Fibroblast of skin of right quadriceps (primary cell): ENCODE data around the gene TOP1.

ENCODE experiments used
- DNase-seq: peaks from one replicate; pipeline ENCODE4 v3.0.0-alpha.2; 2013

TOP1 gene

DNA sequence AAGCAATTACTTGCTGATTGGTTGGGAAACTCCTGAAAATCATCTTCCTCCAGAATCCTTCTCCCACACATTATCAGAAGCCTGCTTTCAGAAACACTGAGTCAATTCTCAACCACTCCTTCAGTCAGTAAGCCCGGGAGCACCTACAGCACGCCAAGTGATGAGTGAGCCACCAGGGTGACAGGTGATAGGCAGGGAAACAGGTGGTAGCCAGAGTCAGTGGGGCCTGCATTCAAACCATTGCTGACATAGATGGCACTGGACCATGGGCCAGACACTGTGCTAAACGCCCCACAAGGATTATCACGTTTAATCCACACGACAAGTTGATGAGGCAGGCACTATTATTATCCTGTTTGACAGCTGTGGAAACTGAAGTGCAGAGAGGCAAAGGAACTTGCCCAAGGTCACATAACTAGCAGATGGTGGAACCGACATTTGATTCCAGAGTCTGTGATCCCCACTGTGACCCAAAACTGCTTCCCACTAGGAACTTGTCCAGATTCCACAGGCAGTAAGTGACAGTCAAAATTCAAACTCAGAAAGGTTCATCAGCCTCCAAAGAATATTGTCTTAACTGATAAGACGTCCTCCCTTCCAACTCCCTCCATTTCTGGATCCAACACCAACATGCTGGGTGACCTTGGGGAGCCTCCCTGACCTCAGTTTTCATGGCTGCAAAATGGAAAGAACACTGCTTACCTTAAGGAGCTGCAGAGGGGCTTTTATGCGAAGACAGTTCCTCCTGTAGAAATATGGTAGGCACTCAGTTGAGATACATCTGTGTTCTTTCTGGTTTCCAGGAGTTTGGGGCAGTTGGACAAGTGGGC is 23.9 kb upstream of the TOP1 start:
- no peak for DNase-seq

DNA sequence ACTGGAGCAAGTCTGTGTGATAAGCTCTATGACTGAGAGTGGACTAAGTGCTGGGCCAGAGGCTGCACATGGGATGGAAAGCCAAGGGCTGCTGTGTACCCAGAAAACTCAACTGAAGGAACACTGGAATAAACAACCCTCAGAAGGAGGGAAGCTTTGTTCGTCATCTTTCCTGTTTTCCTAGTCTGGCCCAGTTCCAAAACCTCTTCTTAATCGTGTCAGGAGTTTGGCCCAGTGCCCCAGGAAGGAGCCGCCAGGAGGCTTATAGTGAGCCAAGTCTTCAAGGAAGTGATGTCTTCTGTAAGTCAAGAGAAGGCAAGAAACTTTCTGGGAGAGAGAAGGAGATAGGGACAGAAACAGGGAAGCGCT is 23.3 kb upstream of the TOP1 start:
- DNase-seq = peak; percentile 97

DNA sequence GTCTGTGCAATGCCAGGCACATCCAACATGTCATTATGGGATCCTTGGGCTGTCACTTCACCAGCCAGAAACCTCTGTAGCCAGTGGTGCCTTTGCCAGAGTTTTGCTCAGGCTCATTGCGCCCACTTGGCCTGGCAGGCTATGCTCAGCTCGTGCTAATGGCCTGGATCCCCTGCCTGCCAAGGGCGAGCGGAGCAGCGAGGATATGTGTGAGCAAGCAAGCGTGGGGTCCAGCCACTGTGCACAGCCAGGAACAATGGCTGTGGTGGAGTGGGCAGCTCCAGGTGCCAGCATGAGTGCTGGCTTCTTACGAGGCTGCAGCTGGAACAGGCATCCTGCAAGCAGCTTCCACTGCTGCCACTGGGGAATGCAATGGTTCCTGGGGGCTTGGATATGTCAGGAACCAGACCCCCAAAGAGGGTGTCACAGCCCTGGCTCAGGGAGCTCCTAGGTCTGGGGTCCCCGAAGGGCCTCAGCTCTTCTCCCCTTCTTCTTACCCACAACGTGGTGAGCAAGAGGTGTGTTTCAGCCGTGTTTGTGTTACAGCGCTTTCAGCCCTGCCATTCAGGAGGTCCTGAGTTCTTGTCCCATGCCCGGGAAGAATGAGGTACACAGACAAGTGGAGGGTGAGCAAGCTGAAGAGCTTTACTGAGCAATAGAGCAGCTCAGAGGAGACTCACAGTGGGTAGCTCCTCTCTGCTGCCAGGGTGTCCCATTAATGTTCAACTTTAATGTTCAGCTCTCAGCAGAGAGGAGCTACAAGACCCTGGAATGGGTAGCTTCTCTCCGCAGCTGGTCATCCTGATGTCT is 22.3 kb upstream of the TOP1 start:
- no peak for DNase-seq

DNA sequence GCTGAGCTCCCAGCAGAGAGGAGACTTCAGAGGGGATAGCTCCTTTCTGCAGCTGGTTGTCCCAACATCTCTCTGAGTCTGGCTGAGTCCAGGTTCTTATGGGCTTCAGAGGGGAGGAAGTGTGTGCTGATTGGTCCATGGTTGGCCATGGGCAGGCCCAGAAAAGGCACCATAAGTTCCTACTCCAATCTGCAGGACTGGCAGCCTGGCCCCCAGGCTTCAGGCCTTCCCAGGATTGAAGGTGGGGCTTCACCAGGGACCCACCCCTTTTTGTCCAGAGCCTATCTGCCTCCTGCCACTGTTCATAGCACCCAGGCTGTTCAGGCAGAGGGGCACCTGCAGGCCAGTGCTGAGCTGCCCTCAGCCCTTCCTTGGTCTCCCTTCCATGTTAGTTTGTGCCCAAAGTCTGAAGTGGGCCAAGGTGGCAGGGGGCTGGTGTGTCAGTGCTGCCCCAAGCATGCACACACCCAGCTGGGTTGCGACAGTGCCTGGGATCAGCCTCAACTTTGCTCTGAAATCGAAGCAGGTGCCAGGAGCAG is 21.6 kb upstream of the TOP1 start:
- DNase-seq = no peak

DNA sequence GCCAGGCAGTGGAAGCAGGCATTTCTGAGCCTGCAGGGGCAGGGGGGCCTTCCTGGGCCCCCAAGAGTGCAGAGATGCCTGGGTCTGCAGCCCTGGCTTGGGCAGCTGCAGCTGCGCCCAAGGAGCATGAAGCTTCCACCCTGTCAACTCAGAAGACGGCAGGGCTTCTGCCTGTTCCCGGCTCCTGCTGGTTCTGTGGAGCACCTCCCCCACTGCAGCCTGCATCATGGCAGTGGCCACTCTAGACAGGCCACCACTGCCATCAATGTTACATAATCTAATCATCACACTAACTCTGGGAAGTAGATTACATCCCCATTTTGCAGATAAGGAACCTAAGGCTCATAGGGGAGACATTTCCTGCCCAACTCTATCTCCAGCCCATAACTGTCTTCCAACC is 21.1 kb upstream of the TOP1 start:
- DNase-seq = no peak

DNA sequence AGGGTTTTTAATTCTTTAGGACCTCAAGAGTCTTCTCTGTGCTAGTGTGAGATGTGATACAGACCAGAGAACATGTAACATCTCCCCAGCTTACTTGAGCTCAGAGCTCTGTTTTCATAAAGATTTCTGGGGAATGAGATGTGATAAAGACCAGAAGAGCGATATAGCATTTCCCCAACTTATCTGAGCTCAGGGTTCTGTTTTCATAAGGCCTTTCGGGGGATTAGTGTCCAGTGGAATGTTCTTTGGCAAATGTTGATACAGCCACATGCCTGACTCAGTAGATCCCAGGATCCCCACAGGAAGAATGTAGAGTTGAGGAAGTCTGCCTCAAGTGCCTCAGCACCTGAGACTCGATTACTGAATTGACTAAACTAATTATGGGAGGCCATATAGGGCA is 18.7 kb upstream of the TOP1 start:
- peak; percentile 45 for DNase-seq

DNA sequence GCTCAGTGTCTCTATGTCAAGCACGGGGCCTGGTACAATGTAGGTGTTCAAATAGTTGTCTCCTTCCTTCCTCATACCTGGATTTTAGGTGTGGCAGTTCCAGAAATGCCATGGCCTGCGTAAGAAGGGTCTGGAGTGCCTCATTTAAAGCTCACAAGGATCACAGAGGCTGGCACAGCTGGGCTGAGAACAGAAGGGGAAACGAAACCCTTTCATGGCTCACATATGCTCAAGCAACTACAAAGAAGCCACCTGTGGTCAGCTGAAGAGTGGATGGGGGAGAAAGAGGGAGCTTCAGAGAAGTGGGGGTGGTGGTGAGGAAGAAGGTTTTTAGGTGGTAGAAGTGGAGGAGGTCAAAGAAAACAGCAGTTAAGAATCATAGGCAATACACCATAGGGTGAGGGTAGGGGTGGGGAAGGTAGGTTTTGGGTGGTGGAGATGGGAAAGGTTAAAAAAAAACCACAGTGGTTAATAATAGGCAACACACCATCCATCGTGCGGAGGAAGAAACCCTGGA is 17.0 kb upstream of the TOP1 start:
- DNase-seq = no peak

DNA sequence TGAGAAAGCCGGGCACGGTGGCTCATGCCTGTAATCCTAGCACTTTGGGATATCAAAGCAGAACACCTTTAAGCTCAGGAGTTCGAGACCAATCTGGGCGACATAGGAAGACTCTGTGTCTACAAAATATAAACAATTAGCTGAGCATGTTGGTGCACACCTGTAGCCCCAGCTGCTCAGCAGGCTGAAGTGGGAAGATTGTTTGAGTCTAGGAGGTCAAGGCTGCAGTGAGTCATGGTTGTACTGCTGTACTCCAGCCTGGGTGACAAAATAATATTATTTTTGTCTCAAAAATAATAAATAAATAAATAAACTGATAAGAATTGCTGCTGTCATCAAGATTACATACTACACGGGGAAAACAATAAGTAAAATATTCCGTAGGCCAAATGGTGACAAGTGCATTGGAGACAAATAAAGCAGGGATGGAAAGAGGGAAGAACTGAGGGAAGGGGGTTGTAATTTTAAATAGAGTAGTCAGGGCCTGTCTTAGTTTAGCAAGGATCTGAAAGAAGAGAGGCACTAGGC is 14.0 kb upstream of the TOP1 start:
- DNase-seq = no peak

DNA sequence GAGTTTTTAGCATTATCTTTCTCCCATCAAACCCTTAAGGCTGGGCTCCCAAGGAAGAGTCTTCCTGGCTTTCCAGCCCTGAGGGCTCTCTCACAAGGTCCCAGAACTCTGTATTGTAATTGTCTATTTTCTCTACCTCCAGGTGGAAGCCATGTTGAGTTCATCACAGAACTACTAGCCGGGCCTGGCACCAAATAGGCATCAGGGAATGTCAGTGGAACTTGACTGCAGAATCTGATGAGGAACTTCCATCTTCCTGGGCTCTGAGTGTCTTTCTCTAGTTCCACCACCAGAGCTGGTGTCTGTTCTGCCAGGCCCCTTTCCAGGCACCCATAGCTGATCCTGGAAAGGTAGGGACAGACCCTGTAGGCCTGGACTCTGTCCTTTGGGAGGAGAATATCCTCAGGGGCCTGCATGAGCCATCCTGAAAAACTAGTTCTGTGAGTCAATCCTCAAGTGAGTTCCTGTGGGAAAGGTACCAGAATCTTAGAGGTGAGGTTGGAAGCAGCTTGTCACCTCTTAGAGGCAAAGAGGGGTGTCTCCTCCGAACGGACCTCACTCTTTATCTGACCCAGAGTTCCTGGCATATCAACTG is 11.1 kb upstream of the TOP1 start:
- no peak for DNase-seq

DNA sequence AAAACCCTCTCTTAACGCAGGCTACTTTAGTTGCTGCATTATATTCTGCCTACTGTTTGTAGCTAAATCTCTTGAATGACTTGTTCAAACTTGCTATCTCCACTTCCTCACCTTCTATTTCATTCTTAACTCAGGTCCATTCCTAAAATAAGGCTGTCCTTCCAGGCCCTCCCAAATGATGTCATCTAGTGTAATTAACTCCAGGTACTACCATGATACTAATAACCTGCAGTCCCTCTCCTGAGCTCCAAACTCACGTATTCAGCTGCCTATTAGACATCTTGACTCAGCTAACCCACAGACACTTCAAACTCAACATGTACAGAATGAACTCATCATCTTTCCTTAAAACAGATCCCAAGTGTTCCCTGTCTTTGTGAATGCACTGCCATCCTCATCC is 10.5 kb upstream of the TOP1 start:
- no peak for DNase-seq

DNA sequence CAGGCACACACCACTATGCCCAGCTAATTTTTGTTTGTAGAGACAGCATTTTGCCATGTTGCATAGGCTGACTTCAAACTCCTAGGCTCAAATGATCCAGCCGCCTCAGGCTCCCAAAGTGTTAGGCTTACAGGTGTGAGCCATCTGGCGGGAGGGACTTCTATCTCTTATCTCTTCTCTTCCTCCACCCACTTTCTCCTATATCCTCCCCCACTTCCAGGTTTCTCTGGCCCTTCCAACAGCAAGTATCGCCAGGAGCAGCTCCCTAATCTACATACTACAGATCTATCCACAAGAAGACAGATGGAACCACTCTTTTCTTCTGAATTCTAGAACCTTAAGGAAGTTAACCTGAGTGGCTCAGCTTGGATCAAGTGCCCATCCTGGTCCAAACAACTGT is 5.1 kb upstream of the TOP1 start:
- no peak for DNase-seq

DNA sequence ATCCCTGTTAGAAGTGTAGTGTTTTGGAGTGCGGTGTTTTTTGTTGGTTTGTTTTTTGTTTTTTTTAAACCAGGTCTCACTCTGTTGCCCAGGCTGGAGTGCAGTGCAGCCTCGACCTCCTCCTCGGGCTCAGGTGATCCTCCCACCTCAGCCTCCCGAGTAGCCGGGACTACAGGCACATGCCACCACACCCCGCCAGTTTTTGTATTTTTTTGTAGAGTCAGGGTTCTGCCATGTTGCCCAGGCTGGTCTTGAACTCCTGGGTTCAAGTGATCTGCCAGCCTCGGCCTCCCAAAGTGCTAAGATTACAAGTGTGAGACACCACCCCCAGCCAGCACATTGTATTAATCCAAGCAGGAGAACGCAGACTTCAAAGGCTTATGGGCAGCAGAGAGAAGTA is 1.3 kb upstream of the TOP1 start:
- no peak for DNase-seq

DNA sequence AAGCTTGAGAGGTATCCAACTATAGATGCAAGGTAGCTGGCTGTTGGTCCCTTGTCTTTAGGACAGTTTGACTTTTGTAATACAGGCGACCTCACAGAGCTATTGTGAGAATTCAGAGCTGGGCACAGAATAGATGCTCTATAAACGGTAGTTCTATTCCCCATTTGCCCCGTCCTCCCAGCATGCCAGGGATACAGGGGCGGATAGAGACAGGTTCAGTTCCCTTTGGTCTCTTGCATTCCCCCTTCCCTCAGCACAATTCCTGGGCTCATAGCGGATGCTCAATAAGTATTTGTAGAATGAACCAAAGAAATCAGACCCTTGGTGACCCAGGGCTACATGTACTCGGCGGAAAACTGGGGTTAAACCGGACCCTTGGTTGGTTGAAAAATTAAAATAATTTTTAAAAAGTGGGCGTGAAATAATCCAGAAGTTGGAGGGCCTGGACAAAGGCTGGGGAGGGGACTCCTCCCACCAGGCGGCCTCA is 707 bp upstream of the TOP1 start:
- no peak for DNase-seq

DNA sequence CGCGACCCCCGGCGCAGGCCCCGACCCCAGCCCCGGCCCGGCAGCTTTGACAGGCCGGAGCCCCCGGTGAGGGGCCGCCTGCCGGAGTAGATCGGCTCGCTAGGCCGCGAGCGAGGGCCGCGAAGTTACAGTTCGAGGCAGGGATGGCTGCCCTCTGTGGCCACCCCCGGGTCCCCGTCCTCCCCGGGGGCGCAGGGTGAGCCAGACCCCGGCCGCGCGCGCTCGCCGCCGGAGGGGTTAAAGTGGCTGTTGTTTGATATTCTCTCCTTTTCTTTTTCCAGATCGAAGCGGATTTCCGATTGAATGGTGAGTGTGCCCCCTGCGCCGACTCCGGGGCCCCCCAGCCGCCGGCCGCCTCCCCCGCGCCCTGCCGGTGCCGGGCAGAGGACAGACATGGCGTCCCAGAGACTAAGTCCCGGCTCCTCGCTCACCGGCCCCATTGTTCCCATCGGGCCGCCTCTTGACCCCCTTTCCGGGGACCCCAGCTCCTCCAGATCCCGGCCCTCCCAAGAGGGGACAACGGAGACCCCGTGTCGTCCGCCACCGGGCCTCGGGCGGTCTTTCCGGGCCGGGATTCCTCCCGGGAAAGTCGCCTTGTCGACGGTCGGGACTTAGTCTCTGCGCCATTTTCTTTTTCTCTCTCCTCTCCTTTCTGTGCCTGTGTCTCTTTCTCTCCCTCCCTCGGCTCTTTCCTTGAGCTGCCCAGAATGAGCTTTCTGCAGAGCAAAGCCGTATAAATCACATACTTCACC is 704 bp downstream of the TOP1 start:
- no peak for DNase-seq

DNA sequence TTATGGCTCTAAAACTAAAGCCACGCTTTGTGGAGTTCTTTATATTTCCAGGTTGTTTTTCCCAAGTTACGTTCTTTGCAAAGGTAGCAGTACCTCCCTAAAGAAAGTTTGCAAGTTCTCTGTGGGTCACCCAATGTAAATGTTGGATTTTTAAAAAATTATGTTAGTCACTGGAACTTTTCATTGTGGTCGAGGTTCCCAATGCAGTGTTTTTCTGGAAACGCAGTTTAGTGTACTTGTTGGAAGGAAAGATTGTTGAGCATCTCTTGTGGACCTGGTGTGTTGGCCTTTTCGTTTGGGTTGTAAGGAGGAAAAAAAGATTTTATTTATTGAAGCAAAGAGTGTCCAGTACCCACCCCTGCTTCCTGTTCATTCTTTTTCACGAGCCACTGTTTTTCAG is 1.4 kb downstream of the TOP1 start:
- DNase-seq = no peak

DNA sequence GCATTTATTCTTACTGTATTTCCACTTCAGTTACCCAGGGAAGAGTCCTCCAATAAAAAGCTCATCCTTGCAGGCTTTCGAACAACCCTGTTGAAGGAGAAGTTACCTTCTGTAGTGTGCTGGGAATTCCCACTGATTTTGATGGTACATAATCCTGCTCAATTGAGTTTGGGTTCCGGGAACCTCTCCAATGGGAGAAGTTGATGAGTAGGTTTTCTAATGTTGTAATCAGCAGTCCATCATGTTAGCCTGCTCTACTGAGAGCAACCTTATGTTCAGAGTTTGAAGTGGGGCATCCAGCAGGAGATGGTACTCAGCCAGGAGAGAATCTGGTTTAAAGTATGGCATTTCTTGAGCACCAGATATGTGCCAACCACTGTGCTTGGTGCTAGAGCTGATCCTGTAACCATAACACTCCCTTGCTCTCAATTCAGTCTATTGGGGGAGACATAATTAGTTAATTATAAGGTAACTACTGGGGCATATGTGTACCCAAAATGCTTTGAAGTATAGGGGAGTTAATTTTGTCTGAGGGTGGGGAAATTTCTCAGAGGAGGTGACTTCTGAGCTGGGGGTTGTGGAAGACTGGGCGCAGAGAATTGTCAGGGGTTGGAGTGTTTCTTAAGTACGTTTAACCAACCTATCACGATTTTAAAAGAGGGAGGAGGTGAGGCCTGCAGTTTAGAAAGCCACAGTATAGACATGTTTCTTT is 2.1 kb downstream of the TOP1 start:
- peak; percentile 53 for DNase-seq

DNA sequence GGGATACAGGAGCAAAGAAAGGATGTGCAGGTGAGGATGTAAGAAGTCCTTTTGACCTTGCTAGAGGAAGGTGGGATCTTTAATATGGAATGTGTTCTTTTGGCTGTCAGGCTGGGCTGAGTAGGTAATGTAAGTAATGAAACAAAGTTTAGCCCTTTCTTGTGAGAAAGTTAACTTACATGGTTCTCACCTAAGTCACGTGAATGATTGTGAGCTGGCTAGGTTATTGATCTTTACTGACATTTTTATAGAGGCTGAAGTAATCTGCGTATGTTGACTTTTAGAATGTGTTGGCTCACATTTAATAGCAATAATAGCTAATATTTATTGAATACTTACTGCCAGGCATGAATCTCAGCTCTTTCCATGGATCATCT is 2.6 kb downstream of the TOP1 start:
- DNase-seq = no peak

DNA sequence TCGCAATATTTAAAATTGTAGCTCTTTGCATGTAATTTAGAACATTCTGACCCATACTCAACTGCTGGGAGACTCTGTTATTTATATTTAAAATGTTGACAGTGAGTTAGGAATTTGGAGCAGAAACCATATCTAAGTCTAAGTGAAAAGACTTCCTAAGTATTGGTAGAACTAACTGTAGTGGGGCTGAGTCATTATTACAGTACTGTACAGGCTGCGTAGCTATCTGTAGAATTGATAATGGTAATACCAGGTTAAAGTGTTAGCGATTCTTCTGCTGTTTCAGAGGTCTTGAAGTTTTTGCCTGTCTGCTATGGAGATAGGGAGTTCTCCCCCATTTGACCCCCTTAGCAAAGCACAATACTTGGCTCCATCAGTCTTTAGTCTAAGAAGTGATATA is 3.6 kb downstream of the TOP1 start:
- no peak for DNase-seq

DNA sequence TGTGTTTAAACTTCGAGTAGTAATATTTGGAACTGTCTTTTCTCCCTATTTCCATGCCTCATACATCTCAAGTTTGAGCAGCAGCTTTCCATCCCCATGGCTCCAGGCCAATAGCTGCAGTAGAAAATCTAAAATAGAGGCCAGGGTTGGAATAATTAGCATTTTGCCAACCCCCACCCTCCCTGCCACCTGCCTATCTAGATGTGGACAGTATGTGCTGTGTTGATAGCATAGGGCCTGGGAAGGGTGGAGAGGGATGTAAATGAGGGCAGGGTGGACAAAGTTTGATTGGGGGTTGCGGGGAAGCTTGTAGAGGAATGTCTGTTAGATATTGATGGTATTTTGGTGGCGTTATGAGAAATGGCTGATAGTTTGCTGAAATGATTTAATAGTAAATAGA is 5.6 kb downstream of the TOP1 start:
- DNase-seq = no peak

DNA sequence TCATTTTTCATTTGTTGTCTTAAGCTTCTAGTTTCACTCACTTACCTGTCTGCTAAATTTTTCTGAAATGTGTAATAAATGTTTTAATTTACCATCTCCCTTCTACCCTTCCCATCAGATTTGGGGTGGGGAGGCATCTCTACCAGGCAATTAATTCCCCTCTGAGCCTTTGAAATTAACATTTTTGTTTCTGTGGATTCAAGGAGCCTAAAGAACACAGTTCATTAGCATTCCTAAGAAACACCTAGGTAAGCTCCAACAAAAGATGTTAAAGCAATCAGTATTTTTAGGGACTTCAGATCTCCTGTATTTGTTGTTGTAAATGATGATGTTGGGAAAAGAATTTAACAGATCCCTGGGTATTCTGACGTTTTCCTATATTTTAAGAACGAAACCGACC is 6.6 kb downstream of the TOP1 start:
- no peak for DNase-seq

DNA sequence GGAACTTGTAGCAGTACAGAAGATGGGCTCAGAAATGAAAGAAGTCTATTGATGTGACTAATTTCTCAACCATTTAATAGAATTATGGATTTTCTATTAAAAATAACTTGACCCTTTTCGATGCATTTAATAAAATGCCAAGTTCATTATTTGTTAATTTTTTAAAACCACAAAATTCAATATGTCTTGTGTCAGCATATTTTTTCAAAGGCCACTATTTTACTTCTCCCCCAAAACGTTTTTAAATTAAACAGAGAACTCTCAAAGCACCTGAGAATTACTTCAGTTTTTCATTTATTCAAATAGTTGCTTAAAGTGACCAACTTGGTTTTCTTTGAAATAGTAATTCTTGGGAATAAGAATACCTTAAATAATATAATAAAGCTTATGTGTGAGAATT is 8.6 kb downstream of the TOP1 start:
- DNase-seq = no peak
